NCI-H1105 treated with DMSO at 0.1 percent for 48 hours (cell line): Measurements from ENCODE around the gene ABLIM2.

ENCODE experiments used
- DNase-seq: peaks from one replicate; lab custom pipeline; 2025; lab: John Stamatoyannopoulos, UW

ABLIM2 gene

GRCh38 chr4:8119877-8120276, 38.7 kb downstream of the ABLIM2 start:
- no peak for DNase-seq

- DNase-seq = no peak
These were observed 40.1 kb downstream of the ABLIM2 start for GRCh38 chr4:8118531-8118930.

DNA sequence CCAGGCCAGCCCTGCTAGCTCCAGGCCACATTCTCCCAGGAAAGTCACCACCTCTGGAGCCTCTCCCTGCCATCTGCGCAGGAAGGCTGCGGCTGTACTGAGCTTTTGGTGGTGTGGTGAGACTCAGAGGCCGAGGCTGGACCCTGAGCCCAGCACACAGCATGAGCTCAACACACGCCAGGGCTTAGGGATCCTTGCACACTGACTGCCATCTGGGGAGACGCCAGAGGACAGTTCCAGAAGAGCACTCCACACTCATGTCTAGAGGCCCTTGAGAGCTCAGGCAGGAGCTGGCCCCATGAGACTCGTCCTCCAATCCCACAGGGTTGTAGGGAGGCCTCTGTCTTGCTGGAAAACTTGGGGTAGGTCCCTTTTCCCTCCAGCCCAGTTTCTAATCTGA, 40.6 kb downstream of the ABLIM2 start:
- no peak for DNase-seq

DNA sequence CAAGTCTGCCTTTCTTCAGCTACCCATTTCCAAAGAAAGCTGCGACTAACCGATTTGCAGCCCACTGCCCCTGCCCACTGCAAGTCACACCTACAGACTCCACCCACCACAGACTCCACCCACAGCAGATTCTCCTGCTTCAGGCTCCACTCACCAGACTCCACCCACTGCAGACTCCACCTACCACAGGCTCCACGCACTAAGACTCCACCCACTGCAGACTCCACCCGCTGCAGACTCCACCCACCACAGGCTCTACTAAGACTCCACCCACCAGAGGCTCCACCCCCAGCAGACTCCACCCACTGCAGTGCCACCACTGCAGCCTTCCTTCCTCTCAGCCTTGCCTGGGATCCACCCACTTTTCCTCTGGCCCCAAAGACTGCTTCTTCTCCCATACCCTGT, 41.3 kb downstream of the ABLIM2 start:
- no peak for DNase-seq

GRCh38 chr4:8115916-8116315, 42.7 kb downstream of the ABLIM2 start:
- no peak for DNase-seq

DNA sequence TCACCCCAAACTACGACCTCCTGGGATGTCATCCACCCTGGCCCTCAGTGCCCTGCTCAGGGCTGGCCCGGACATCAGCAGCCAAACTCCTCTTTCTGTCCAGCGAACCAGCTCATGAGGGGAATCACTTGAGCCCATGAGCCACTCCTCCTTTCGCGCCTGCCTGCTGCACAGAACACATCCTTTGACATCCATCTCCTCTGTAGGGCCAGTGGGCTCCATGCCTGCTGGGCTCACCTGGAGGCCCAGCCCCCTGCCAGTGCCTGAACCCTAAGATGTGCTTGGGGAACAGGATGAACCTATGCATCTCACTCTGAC, 43.5 kb downstream of the ABLIM2 start:
- DNase-seq = no peak

GRCh38 chr4:8114456-8115202, 44.0 kb downstream of the ABLIM2 start:
- DNase-seq = no peak

GRCh38 chr4:8113611-8114377, 44.8 kb downstream of the ABLIM2 start:
- DNase-seq = no peak

DNA sequence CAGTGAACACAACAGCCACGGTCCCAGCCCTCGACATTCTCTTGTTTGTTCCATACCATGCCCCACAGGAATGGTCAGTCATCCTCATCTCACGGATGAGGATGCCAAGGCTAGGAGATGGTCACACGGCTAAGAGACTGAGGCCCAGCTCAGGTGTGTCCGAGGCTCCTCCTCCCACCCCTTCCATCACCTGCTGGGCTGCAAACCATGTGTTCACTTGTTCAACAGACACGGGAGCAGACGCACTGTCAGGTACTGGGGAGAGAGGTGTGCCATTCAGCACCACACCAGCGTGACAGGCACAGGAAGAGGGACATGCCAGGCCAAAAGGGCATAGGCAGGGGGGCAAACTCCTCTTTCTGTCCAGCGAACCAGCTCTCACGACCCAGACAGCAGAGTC, 45.9 kb downstream of the ABLIM2 start:
- no peak for DNase-seq

GRCh38 chr4:8112036-8112576, 46.5 kb downstream of the ABLIM2 start:
- DNase-seq = no peak

DNA sequence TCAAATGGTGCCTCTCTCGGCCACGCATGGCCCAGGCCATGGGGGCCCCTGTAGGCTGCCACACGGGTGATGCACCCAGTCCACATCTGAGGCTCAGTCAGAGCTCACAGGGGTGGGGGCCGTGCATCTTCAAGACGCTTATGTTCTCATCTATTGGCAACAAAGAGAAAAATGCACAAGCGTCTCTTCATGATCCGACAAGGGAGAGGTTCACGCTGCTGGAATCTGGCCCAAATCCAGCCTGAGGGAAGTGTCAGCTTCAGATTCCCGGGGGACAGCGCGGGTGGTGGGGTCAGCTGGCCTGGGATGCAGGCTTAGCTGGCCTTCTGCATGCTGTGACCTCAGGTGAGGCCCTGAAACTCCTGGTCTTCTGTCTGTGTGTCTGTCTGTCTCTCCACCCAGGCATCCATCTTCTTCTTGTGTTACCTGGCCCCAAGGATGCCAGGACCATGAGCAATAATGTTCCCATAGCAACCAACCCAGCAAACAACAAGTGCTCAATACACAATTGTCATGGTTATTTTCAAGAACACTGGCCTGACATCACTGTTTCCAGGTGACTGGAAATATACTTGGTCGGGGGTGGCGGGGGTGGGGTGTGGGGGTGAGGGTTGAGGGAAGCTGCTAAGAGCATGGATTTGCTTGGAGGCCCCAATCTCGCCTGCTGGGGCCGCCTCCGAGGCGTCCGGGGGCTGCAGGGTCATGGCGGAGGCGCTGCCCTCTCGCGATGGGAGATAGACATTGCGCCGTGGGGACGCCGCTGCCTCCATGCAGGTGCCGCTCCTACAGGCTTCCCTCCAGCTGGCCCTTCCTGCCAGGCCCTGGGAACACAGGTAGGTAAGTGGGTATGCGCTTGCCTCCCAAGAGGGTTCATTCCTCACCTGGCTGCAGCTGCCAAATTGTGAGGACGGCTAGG, 48.3 kb downstream of the ABLIM2 start:
- no peak for DNase-seq

DNA sequence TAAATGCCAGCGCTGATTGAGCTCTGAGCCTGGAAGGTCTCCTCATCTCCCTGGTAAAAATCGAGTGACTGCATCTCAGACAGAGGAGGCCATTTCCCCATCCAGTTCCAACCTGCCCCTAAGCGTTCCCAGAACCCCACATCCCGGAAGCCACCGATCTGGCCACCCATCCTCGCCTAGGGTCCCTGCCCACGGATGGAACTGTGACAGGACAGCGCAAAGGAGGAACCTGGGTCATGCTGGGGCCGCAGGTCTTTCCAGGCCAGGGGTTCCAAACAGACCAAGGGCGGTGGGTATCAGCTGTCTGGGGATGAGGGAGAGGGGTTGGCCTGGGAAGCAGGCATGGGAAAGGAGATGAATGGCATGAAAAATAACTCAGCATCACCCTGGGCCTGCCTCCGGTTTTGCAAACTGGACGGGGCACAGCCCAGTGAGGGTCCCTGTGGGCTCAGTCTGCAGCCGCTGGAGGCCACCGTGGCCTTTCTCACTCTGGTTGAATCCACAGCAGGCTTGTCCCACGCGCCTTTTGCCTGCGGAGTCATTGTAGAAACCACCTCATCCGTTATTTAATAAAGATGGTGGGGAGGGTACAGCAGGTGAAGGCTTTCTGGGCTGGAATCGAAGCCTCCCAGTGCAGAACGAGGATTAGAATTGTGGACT, 49.1 kb downstream of the ABLIM2 start:
- no peak for DNase-seq

GRCh38 chr4:8108991-8109390, 49.6 kb downstream of the ABLIM2 start:
- DNase-seq = no peak

- DNase-seq = no peak
These were observed 50.4 kb downstream of the ABLIM2 start for GRCh38 chr4:8108261-8108660.

GRCh38 chr4:8107146-8107657, 51.4 kb downstream of the ABLIM2 start:
- no peak for DNase-seq

GRCh38 chr4:8106451-8107025, 52.1 kb downstream of the ABLIM2 start:
- no peak for DNase-seq

- no peak for DNase-seq
These were observed 53.1 kb downstream of the ABLIM2 start for GRCh38 chr4:8105306-8106100.

DNA sequence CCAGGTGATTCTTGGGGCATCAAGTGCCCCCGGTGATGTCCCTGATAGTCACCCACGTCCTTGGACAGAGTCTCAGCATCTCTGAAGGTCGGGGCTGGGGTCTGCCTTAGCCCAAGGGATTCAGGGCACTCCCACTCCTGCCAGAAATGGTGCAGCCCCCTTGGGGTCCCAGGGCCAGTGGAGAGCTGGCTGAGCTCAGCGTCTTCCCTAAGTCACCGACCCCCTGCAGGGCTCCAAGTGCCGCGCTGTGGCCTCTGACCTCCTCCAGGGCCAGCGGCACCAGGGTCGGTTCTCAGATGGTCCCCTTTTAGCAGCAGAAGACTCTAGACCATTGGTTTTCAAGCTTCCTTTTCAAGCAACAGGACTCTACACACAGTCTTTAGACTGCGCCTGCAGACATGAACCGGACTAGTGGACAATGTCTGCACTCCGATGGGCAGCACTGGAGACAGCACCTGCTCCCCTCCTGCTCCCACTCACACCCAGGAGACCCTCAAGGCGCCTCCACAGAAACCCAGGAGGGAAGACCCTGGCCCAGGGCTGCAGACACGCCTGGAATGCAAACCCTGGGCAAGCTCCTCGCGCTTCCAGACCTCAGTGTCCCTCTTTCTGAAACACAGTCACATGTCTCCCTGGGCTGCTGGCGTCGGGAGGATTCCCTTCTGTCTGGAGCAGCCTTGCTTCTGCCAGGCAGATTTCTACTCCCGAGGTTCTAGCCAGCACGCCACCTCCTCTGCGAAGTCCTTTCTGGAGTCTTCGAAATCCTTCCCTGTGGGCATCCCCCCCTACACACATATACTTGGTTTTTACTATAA, 53.9 kb downstream of the ABLIM2 start:
- no peak for DNase-seq
